NCI-H82 treated with DMSO at 0.1 percent for 48 hours (cell line): Measurements from ENCODE around the gene CHD5.
A peak's percentile ranks its signal among the peaks of the same experiment; 100 is the strongest.

ENCODE experiments used
- DNase-seq: peaks from one replicate; lab custom pipeline; 2025; ENCODE audit not compliant: unreplicated experiment; lab: John Stamatoyannopoulos, UW

The CHD5 gene

GRCh38 chr1:6101826-6102531 is 78.1 kb downstream of the CHD5 start:
- no peak for DNase-seq

- no peak for DNase-seq
These were observed 79.0 kb downstream of the CHD5 start for GRCh38 chr1:6100861-6101783.

GRCh38 chr1:6099787-6100765 is 80.0 kb downstream of the CHD5 start:
- no peak for DNase-seq

- no peak for DNase-seq
These were observed 80.8 kb downstream of the CHD5 start for GRCh38 chr1:6099297-6099696.

GRCh38 chr1:6098303-6099215 is 81.6 kb downstream of the CHD5 start:
- no peak for DNase-seq

GRCh38 chr1:6097824-6098223 is 82.3 kb downstream of the CHD5 start:
- DNase-seq, result no peak

GRCh38 chr1:6097117-6097595 is 83.0 kb downstream of the CHD5 start:
- DNase-seq, result no peak

- no peak for DNase-seq
These were observed 83.6 kb downstream of the CHD5 start for GRCh38 chr1:6096243-6097116.

- DNase-seq, result no peak
These were observed 84.4 kb downstream of the CHD5 start for GRCh38 chr1:6095511-6096242.

GRCh38 chr1:6094801-6095505 is 85.2 kb downstream of the CHD5 start:
- DNase-seq, result no peak

GRCh38 chr1:6094246-6094645 is 85.9 kb downstream of the CHD5 start:
- DNase-seq, result no peak

GRCh38 chr1:6093611-6094010 is 86.5 kb downstream of the CHD5 start:
- DNase-seq, result peak; percentile 8

- no peak for DNase-seq
These were observed 87.0 kb downstream of the CHD5 start for GRCh38 chr1:6093071-6093470.

GRCh38 chr1:6092211-6092610 is 87.9 kb downstream of the CHD5 start:
- DNase-seq, result no peak

- DNase-seq, result no peak
These were observed 88.4 kb downstream of the CHD5 start for GRCh38 chr1:6091823-6092109.

GRCh38 chr1:6090996-6091822 is 88.9 kb downstream of the CHD5 start:
- no peak for DNase-seq

GRCh38 chr1:6090288-6090687 is 89.8 kb downstream of the CHD5 start:
- DNase-seq, result no peak
